ENCODE measurements around the gene CARMIL1.
A peak's percentile ranks its signal among the peaks of the same experiment; 100 is the strongest.

Gene CARMIL1

GRCh38 chr6:25645916-25646315, 366.7 kb downstream of the CARMIL1 start:
- no peak overlapping the region for H3K4me3 ChIP-seq (ENCODE audit: low read length)
- no peak for TF ChIP-seq CTCF (conservative IDR thresholded peaks at IDR 0.05; ENCODE audit: low read depth, low read length)
- no peak for DNase-seq (ENCODE audit: low read depth)

- H3K4me3 ChIP-seq (ENCODE audit: low read length) = no peak overlapping the region
- no peak for TF ChIP-seq CTCF (conservative IDR thresholded peaks at IDR 0.05; ENCODE audit: low read depth, low read length)
- no peak for DNase-seq (ENCODE audit: low read depth)
These were observed 370.4 kb downstream of the CARMIL1 start for GRCh38 chr6:25649611-25650010.

- H3K4me3 ChIP-seq (ENCODE audit: low read length) = peak within 1 kb of the TSS; percentile 28
- no peak for TF ChIP-seq CTCF (conservative IDR thresholded peaks at IDR 0.05; ENCODE audit: low read depth, low read length)
- peak; percentile 16 for DNase-seq (ENCODE audit: low read depth)
These were observed 372.9 kb downstream of the CARMIL1 start, which contains the start of gene SCGN for GRCh38 chr6:25652007-25652515. TSS of gene SCGN (plus strand) at chr6:25652215. CDS start at chr6:25652404, 189 bp downstream.

- no peak for TF ChIP-seq CTCF (conservative IDR thresholded peaks at IDR 0.05; ENCODE audit: low read depth, low read length)
These were observed 376.5 kb downstream of the CARMIL1 start for GRCh38 chr6:25655723-25656122.

GRCh38 chr6:25659633-25660368, 380.6 kb downstream of the CARMIL1 start:
- TF ChIP-seq CTCF (conservative IDR thresholded peaks at IDR 0.05; ENCODE audit: low read depth, low read length) = no peak
- no peak overlapping the region for H3K4me3 ChIP-seq (ENCODE audit: low read length)
- DNase-seq (ENCODE audit: low read depth) = no peak

More at GRCh38 chr6:25655723-25656122, 376.5 kb downstream of the CARMIL1 start:
- no peak overlapping the region for H3K4me3 ChIP-seq (ENCODE audit: low read length)
- DNase-seq (ENCODE audit: low read depth) = no peak

GRCh38 chr6:25660512-25660911, 381.3 kb downstream of the CARMIL1 start:
- H3K4me3 ChIP-seq (ENCODE audit: low read length) = no peak overlapping the region
- TF ChIP-seq CTCF (conservative IDR thresholded peaks at IDR 0.05; ENCODE audit: low read depth, low read length) = no peak
- DNase-seq (ENCODE audit: low read depth) = no peak
